HepG2 (cell line): ENCODE measurements around the gene PRR22. TPM values are rescaled to one million over a fixed set of nuclear protein-coding genes. Genes with fewer than 3 reads are reported as not detected.

ENCODE experiments used
- ARNT ChIP-seq: fragments of 450-650 bp; IDR thresholded peaks from 2 replicates; pipeline ENCODE4 v1.6.1; 2017
- BORCS8-MEF2B ChIP-seq: sonication (generic); formaldehyde crosslinking; IDR thresholded peaks from 2 replicates; pipeline ENCODE4 v1.8.0; 2022; ENCODE audit warnings: mild to moderate bottlenecking, missing genetic modification reagents
- CAMTA2 ChIP-seq: sonication (generic); formaldehyde crosslinking; IDR thresholded peaks from 2 replicates; pipeline ENCODE4 v1.4.0; 2020; ENCODE audit warnings: mild to moderate bottlenecking, missing genetic modification reagents, borderline replicate concordance
- CHCHD3 ChIP-seq: sonication (generic); formaldehyde crosslinking; IDR thresholded peaks from 2 replicates; pipeline ENCODE4 v1.8.0; 2022; ENCODE audit warnings: mild to moderate bottlenecking, missing genetic modification reagents, moderate library complexity
- GABPB1 ChIP-seq: IDR thresholded peaks from 2 replicates; pipeline ENCODE4 v1.6.1; 2016; ENCODE audit warnings: mild to moderate bottlenecking, missing genetic modification reagents, moderate library complexity, missing compliant biosample characterization
- GTF2F1 ChIP-seq: fragments of 150-350 bp; IDR thresholded peaks from 2 replicates; pipeline ENCODE4 v1.6.1; 2014; ENCODE audit warnings: low read length
- GTF3A ChIP-seq: sonication (generic); formaldehyde crosslinking; conservative IDR thresholded peaks from 2 replicates; pipeline ENCODE4 v1.4.0; 2020; ENCODE audit warnings: mild to moderate bottlenecking, missing genetic modification reagents
- MED8 ChIP-seq: sonication (generic); formaldehyde crosslinking; IDR thresholded peaks from 2 replicates; pipeline ENCODE4 v1.8.1; 2023; ENCODE audit warnings: mild to moderate bottlenecking, missing genetic modification reagents; ENCODE audit not compliant: insufficient replicate concordance
- POGZ ChIP-seq: sonication (generic); formaldehyde crosslinking; IDR thresholded peaks from 2 replicates; pipeline ENCODE4 v1.4.0; 2020; ENCODE audit warnings: mild to moderate bottlenecking, missing genetic modification reagents
- SIN3A ChIP-seq: IDR thresholded peaks from 2 replicates; pipeline ENCODE4 v1.6.1; 2011; ENCODE audit warnings: low read depth, mild to moderate bottlenecking, control low read depth, low read length, borderline replicate concordance
- SIX4 ChIP-seq: sonication (generic); formaldehyde crosslinking; IDR thresholded peaks from 2 replicates; pipeline ENCODE4 v1.4.0; 2020; ENCODE audit warnings: missing genetic modification reagents
- SP4 ChIP-seq: sonication (generic); formaldehyde crosslinking; IDR thresholded peaks from 2 replicates; pipeline ENCODE4 v1.8.1; 2023; ENCODE audit warnings: mild to moderate bottlenecking, missing genetic modification reagents
- ZFP36 ChIP-seq: fragments of 150-350 bp; IDR thresholded peaks from 2 replicates; pipeline ENCODE4 v1.6.1; 2018; ENCODE audit warnings: borderline replicate concordance, low read length, low read depth; ENCODE audit not compliant: partially characterized antibody
- ZFX ChIP-seq: sonication (generic); formaldehyde crosslinking; IDR thresholded peaks from 2 replicates; pipeline ENCODE4 v1.4.0; 2020; ENCODE audit warnings: mild to moderate bottlenecking, low read depth, missing genetic modification reagents, moderate library complexity
- ZMYM4 ChIP-seq: sonication (generic); formaldehyde crosslinking; IDR thresholded peaks from 2 replicates; pipeline ENCODE4 v1.8.1; 2023; ENCODE audit warnings: mild to moderate bottlenecking, missing genetic modification reagents
- ZNF205 ChIP-seq: IDR thresholded peaks from 2 replicates; pipeline ENCODE4 v1.6.1; 2018; ENCODE audit warnings: missing biosample characterization, missing genetic modification reagents
- ZNF274 ChIP-seq: sonication (generic); formaldehyde crosslinking; IDR thresholded peaks from 2 replicates; pipeline ENCODE4 v1.5.1; 2020; ENCODE audit warnings: mild to moderate bottlenecking, missing genetic modification reagents
- ZNF672 ChIP-seq: sonication (generic); formaldehyde crosslinking; IDR thresholded peaks from 2 replicates; pipeline ENCODE4 v1.8.1; 2022; ENCODE audit warnings: missing genetic modification reagents
- ZSCAN20 ChIP-seq: sonication (generic); formaldehyde crosslinking; IDR thresholded peaks from 2 replicates; pipeline ENCODE4 v1.4.0; 2020; ENCODE audit warnings: missing genetic modification reagents, mild to moderate bottlenecking, borderline replicate concordance
- polyA plus RNA-seq, 8 experiments: library from polyadenylated mRNA; depleted of rRNA in 3 of 8; stranded (reverse) in 7 of 8; unstranded in 1 of 8; fragments of >200 nt; fragmentation: Illumina TruSeq in 4 of 8; extraction: Trizol in 4 of 8; gene quantifications; 2 replicates each; pipeline versions ENCODE4 v1.2.1 to v1.2.3, GENCODE V29; 2011 to 2016; ENCODE audit warnings: low read depth in 4 of 8, missing spikeins in 1 of 8, mixed read lengths in 1 of 8; ENCODE audit not compliant: insufficient read depth in 1 of 8
- total RNA-seq, 5 experiments: library from RNA; depleted of rRNA; stranded (reverse); fragments of >200 nt; fragmentation: Illumina TruSeq; extraction: Trizol; gene quantifications; 2 replicates each; pipeline ENCODE4 v1.2.3, GENCODE V29; 2016; ENCODE audit warnings: low read depth in 1 of 5
- TF ChIP-seq, protein P1 (sequence below): IDR thresholded peaks from 2 replicates; pipeline ENCODE4 v1.6.1; 2016; ENCODE audit warnings: missing genetic modification reagents, missing compliant biosample characterization
- TF ChIP-seq, protein P2 (sequence below): sonication (generic); formaldehyde crosslinking; IDR thresholded peaks from 2 replicates; pipeline ENCODE4 v1.9.0; 2022; ENCODE audit warnings: missing genetic modification reagents, mild to moderate bottlenecking, borderline replicate concordance
- TF ChIP-seq, protein P3 (sequence below): sonication (generic); formaldehyde crosslinking; IDR thresholded peaks from 2 replicates; pipeline ENCODE4 v1.5.1; 2020; ENCODE audit warnings: missing genetic modification reagents, mild to moderate bottlenecking, borderline replicate concordance
- TF ChIP-seq, protein P4 (sequence below): sonication (generic); formaldehyde crosslinking; IDR thresholded peaks from 2 replicates; pipeline ENCODE4 v1.4.0; 2020; ENCODE audit warnings: missing genetic modification reagents, borderline replicate concordance
- TF ChIP-seq, protein P5 (sequence below): sonication (generic); formaldehyde crosslinking; IDR thresholded peaks from 2 replicates; pipeline ENCODE4 v1.8.0; 2023; ENCODE audit warnings: mild to moderate bottlenecking, missing genetic modification reagents

Gene PRR22
- total and polyA plus RNA-seq, 2 of the 13 experiments (the other 11 are each of a cell fraction or from before 2014, with no cell fraction given) = 0.84 to 2.3 TPM

DNA sequence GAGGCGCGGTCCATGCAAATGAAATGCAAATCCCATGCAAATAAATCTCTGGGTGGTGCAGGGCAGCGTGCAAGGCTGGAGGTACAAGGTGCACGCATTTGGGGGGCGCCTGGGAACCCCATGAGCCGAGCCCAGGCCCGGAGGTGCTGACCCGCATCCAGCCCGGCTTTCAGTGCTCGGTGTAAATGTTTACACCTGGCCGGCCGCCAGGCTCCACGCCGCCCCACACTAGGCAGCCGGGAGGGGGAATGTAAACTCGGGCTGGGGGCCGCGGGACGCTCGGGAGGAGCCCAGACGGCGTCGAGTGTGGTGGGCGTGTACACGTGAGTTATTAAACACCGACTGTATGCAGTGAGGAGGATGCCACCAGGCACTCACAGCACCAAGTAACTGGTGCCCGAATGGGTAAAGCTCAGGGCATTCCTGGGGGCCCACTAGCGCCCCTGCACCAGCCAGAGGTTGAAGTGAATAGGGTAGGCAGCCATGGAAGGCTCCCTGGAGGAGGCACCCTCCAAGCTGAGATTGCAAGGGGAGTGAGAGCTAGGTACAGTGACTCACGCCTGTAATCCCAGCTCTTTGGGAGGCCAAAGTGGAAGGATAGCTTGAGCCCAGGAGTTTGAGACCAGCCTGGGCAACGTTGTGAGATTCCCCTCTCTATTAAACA is 37.8 kb upstream of the PRR22 start (continued):
- TF ChIP-seq, protein P1, sequence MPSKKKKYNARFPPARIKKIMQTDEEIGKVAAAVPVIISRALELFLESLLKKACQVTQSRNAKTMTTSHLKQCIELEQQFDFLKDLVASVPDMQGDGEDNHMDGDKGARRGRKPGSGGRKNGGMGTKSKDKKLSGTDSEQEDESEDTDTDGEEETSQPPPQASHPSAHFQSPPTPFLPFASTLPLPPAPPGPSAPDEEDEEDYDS (CRISPR knock-in tag) = no peak
- TF ChIP-seq SIN3A (no peak), BORCS8-MEF2B (CRISPR knock-in tag) (no peak), MED8 (CRISPR knock-in tag) (no peak), ZNF205 (CRISPR knock-in tag) (no peak), POGZ (CRISPR knock-in tag) (no peak), ZNF274 (0 out of 2 replicates have a peak, but pooled peaks have one; percentile 11), GABPB1 (CRISPR knock-in tag) (no peak), CAMTA2 (CRISPR knock-in tag) (no peak), ZFX (CRISPR knock-in tag) (no peak), SIX4 (no peak), GTF3A (CRISPR knock-in tag) (no peak), ZMYM4 (no peak), ARNT (no peak), SP4 (CRISPR knock-in tag) (0 out of 2 replicates have a peak, but pooled peaks have one; percentile 29), ZSCAN20 (no peak), ZFP36 (peak; percentile 93), CHCHD3 (no peak), ZNF672 (CRISPR knock-in tag) (no peak), GTF2F1 (no peak)
- TF ChIP-seq, protein P2, sequence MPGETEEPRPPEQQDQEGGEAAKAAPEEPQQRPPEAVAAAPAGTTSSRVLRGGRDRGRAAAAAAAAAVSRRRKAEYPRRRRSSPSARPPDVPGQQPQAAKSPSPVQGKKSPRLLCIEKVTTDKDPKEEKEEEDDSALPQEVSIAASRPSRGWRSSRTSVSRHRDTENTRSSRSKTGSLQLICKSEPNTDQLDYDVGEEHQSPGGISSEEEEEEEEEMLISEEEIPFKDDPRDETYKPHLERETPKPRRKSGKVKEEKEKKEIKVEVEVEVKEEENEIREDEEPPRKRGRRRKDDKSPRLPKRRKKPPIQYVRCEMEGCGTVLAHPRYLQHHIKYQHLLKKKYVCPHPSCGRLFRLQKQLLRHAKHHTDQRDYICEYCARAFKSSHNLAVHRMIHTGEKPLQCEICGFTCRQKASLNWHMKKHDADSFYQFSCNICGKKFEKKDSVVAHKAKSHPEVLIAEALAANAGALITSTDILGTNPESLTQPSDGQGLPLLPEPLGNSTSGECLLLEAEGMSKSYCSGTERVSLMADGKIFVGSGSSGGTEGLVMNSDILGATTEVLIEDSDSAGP (CRISPR knock-in tag) = no peak
- TF ChIP-seq, protein P3, sequence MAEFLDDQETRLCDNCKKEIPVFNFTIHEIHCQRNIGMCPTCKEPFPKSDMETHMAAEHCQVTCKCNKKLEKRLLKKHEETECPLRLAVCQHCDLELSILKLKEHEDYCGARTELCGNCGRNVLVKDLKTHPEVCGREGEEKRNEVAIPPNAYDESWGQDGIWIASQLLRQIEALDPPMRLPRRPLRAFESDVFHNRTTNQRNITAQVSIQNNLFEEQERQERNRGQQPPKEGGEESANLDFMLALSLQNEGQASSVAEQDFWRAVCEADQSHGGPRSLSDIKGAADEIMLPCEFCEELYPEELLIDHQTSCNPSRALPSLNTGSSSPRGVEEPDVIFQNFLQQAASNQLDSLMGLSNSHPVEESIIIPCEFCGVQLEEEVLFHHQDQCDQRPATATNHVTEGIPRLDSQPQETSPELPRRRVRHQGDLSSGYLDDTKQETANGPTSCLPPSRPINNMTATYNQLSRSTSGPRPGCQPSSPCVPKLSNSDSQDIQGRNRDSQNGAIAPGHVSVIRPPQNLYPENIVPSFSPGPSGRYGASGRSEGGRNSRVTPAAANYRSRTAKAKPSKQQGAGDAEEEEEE (CRISPR knock-in tag) = no peak
- TF ChIP-seq, protein P4, sequence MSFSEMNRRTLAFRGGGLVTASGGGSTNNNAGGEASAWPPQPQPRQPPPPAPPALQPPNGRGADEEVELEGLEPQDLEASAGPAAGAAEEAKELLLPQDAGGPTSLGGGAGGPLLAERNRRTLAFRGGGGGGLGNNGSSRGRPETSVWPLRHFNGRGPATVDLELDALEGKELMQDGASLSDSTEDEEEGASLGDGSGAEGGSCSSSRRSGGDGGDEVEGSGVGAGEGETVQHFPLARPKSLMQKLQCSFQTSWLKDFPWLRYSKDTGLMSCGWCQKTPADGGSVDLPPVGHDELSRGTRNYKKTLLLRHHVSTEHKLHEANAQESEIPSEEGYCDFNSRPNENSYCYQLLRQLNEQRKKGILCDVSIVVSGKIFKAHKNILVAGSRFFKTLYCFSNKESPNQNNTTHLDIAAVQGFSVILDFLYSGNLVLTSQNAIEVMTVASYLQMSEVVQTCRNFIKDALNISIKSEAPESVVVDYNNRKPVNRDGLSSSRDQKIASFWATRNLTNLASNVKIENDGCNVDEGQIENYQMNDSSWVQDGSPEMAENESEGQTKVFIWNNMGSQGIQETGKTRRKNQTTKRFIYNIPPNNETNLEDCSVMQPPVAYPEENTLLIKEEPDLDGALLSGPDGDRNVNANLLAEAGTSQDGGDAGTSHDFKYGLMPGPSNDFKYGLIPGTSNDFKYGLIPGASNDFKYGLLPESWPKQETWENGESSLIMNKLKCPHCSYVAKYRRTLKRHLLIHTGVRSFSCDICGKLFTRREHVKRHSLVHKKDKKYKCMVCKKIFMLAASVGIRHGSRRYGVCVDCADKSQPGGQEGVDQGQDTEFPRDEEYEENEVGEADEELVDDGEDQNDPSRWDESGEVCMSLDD (CRISPR knock-in tag) = peak; percentile 94
- TF ChIP-seq, protein P5, sequence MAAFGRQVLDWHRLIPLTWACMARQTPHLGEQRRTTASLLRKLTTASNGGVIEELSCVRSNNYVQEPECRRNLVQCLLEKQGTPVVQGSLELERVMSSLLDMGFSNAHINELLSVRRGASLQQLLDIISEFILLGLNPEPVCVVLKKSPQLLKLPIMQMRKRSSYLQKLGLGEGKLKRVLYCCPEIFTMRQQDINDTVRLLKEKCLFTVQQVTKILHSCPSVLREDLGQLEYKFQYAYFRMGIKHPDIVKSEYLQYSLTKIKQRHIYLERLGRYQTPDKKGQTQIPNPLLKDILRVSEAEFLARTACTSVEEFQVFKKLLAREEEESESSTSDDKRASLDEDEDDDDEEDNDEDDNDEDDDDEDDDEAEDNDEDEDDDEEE (CRISPR knock-in tag) = no peak
